Pulmonary artery endothelial cell (primary cell): ENCODE results near the gene IFT43. TPM values are rescaled to one million over a fixed set of nuclear protein-coding genes. Genes with fewer than 3 reads are reported as not detected.
A peak's percentile ranks its signal among the peaks of the same experiment; 100 is the strongest.

Experiments
- DNase-seq: peaks from one replicate; pipeline ENCODE4 v3.0.0-alpha.2; 2011; ENCODE audit warnings: low read depth, low spot score
- total RNA-seq: library from RNA; depleted of rRNA; stranded (reverse); fragments of >200 nt; gene quantifications from 2 replicates; pipeline ENCODE4 v1.2.3, GENCODE V29; 2014

Gene IFT43
- total RNA-seq: 22.9 and 25.9 TPM in 2 replicates

- peak; percentile 40 for DNase-seq
Measured at GRCh38 chr14:75985618-75986438, at the start of gene IFT43. Gene IFT43, plus strand, starts transcription at chr14:75985763. Its CDS starts 24 bp downstream, at chr14:75985787.

GRCh38 chr14:75939200-75939599 is 46.4 kb upstream of the IFT43 start:
- no peak for DNase-seq

GRCh38 chr14:75941030-75941429 is 44.5 kb upstream of the IFT43 start:
- DNase-seq: no peak

GRCh38 chr14:75944607-75945241 is 40.8 kb upstream of the IFT43 start:
- no peak for DNase-seq

GRCh38 chr14:75946785-75947184 is 38.8 kb upstream of the IFT43 start:
- DNase-seq: no peak

- DNase-seq: no peak
Measured at GRCh38 chr14:75952489-75952888, 33.1 kb upstream of the IFT43 start.

- no peak for DNase-seq
Measured at GRCh38 chr14:75959031-75959430, 26.5 kb upstream of the IFT43 start.

GRCh38 chr14:75960231-75960630 is 25.3 kb upstream of the IFT43 start:
- DNase-seq: no peak

- no peak for DNase-seq
Measured at GRCh38 chr14:75961662-75962061, 23.9 kb upstream of the IFT43 start.

GRCh38 chr14:75967866-75968265 is 17.7 kb upstream of the IFT43 start:
- no peak for DNase-seq

- DNase-seq: no peak
Measured at GRCh38 chr14:75968456-75968855, 17.1 kb upstream of the IFT43 start.

- DNase-seq: no peak
Measured at GRCh38 chr14:75969126-75969525, 16.4 kb upstream of the IFT43 start.

- DNase-seq: no peak
Measured at GRCh38 chr14:75969891-75970290, 15.7 kb upstream of the IFT43 start.

GRCh38 chr14:75970989-75971388 is 14.6 kb upstream of the IFT43 start:
- no peak for DNase-seq

- no peak for DNase-seq
Measured at GRCh38 chr14:75971509-75971908, 14.1 kb upstream of the IFT43 start.

GRCh38 chr14:75972801-75973421 is 12.7 kb upstream of the IFT43 start:
- DNase-seq: no peak

- DNase-seq: no peak
Measured at GRCh38 chr14:75976826-75977581, 8.6 kb upstream of the IFT43 start.

- DNase-seq: no peak
Measured at GRCh38 chr14:75977582-75977943, 8.0 kb upstream of the IFT43 start.

- no peak for DNase-seq
Measured at GRCh38 chr14:75978249-75978731, 7.3 kb upstream of the IFT43 start.

- DNase-seq: no peak
Measured at GRCh38 chr14:75979071-75979571, 6.4 kb upstream of the IFT43 start.
